Right cardiac atrium (tissue), 5 donors: ENCODE data around the gene TBP. TPM values are rescaled to one million over a fixed set of nuclear protein-coding genes. Genes with fewer than 3 reads are reported as not detected.
"Not testable (repeated sequence)": the region's sequence is repeated elsewhere in the genome, so short reads cannot be mapped to it uniquely, and the experiment has no call there.

Experiments used
- ATAC-seq, 2 donors: fragments of 200-7000 bp; cut with Tn5 transposase; one replicate each; pipeline versions ENCODE4 v1.8.0 to v1.9.1; 2020; ENCODE audit warnings: moderate library complexity in 2 of 2, mild to moderate bottlenecking in 1 of 2
- DNase-seq, 3 donors: peaks; one replicate each; pipeline ENCODE4 v3.0.0-alpha.2; 2020
- H3K27ac ChIP-seq: one replicate; pipeline ENCODE4 v1.5.1; 2013; ENCODE audit warnings: mild to moderate bottlenecking, low read length, control low read depth, moderate library complexity
- H3K27me3 ChIP-seq: one replicate; pipeline ENCODE4 v1.6.1; 2013; ENCODE audit not compliant: control insufficient read depth, insufficient read depth
- H3K4me1 ChIP-seq: one replicate; pipeline ENCODE4 v1.6.1; 2013; ENCODE audit warnings: low read length; ENCODE audit not compliant: control insufficient read depth, insufficient read depth
- H3K4me3 ChIP-seq: one replicate; pipeline ENCODE4 v1.5.1; 2013; ENCODE audit warnings: low read length, control low read depth
- H3K9me3 ChIP-seq: one replicate; pipeline ENCODE4 v1.6.1; 2013; ENCODE audit warnings: low read length; ENCODE audit not compliant: control insufficient read depth
- WGBS: extraction: QIAGEN DNeasy Blood & Tissue Kit; methylation state at CpG from one replicate; pipeline ENCODE4 v1.1.7; 2013; 5-methylcytosine and 5-hydroxymethylcytosine counted together
- intact Hi-C, 4 donors: fragments of 100-400 bp; cut with DNase I; formaldehyde crosslinking; loops; one replicate each; pipeline versions ENCODE4 v1.11.0 to v1.14.0; 2022 to 2023
- polyA plus RNA-seq: library from polyadenylated mRNA; stranded (reverse); fragments of 200-250 nt; gene quantifications from one replicate; pipeline ENCODE4 v1.2.3, GENCODE V29; 2013
- total RNA-seq, 4 donors: library from RNA; stranded (reverse); fragmentation: NEBNext Ultra II Directional; extraction: Animal tissue kit (Norgen Biotek cat#: 25700); gene quantifications; one replicate each; pipeline ENCODE4 v1.2.1, GENCODE V29; 2021
- donor health status: healthy with polysubstance abuse.
- donor health status: DM: no; HTN: yes; CAD: no.
- donor health status: DM: no; HTN: no; CAD: no.
- donor health status: DM: no; HTN: yes; CAD: no; lungs with severe emphysema.
- donor health status: DM: yes; HTN: yes; CAD: no.

TBP gene
- total and polyA plus RNA-seq, 5 donors: 7.9 to 11.8 (median 9.1) TPM

- Histone ChIP-seq H3K4me1 (no peaks in the 10 kb centered on the region), H3K4me3 (no peak overlapping the region), H3K9me3 (no peaks in the 10 kb centered on the region), H3K27ac (no peak overlapping the region), H3K27me3 (no peaks in the 10 kb centered on the region)
- DNase-seq (no peak), ATAC-seq (no peak)
- WGBS: 52% methylated on average over 6 of the region's 6 CpGs
- intact Hi-C loops: no loop called here
These were observed 51.5 kb downstream of the TBP start for GRCh38 chr6:170605574-170606259.

- DNase-seq, intact Hi-C loops, ATAC-seq, H3K27ac ChIP-seq, H3K9me3 ChIP-seq, H3K4me1 ChIP-seq, H3K27me3 ChIP-seq, H3K4me3 ChIP-seq: not testable (repeated sequence)
- 84% methylated on average over 8 of the region's 8 CpGs for WGBS
These were observed 55.1 kb downstream of the TBP start for GRCh38 chr6:170609225-170609624.

GRCh38 chr6:170612256-170612804 is 58.2 kb downstream of the TBP start:
- 3% methylated on average over 37 of the region's 55 CpGs for WGBS
- H3K4me3 ChIP-seq, intact Hi-C loops, H3K9me3 ChIP-seq, H3K27me3 ChIP-seq, H3K4me1 ChIP-seq, H3K27ac ChIP-seq: not testable (repeated sequence)
- peak; percentile 91 to 93 for ATAC-seq
- peak in 1 of 3 donors; percentile 31 for DNase-seq

- H3K27me3 ChIP-seq, H3K9me3 ChIP-seq, ATAC-seq, H3K4me1 ChIP-seq, DNase-seq, H3K27ac ChIP-seq, intact Hi-C loops, H3K4me3 ChIP-seq: not testable (repeated sequence)
- WGBS: no CpG with 5 or more reads among the region's 1 CpG
These were observed 61.9 kb downstream of the TBP start for GRCh38 chr6:170616020-170616554.

Other genes with a start within 250 kb of the TBP start
- gene FAM120B, start 247.6 kb upstream of the TBP start, total RNA-seq: 10 to 100 TPM; 25.8 to 31.9 (median 29.5) TPM
- 10.7 TPM for gene FAM120B, start 247.6 kb upstream of the TBP start, polyA plus RNA-seq
- 100 to 1,000 TPM; 125 to 146 (median 144) TPM for gene PSMB1, start 1.1 kb upstream of the TBP start, total RNA-seq
- 280 TPM for gene PSMB1, start 1.1 kb upstream of the TBP start, polyA plus RNA-seq
- gene PDCD2, start 30.3 kb downstream of the TBP start, total RNA-seq: 10 to 100 TPM; 26.1 to 36.4 (median 30.9) TPM
- gene PDCD2, start 30.3 kb downstream of the TBP start, polyA plus RNA-seq: 27.7 TPM